GM19238 (cell line): ENCODE data around the gene RLIM.

Source experiments
- DNase-seq: peaks from one replicate; pipeline ENCODE4 v3.0.0; 2011; ENCODE audit warnings: low spot score; ENCODE audit not compliant: insufficient read length

The RLIM gene

GRCh38 chrX:74536152-74536831 lies 78.1 kb downstream of the RLIM start:
- DNase-seq: peak; percentile 45

GRCh38 chrX:74535408-74536151 lies 78.8 kb downstream of the RLIM start:
- DNase-seq: no peak
